Heart left ventricle (tissue), 16 donors: ENCODE data around the gene IGF2. TPM values are rescaled to one million over a fixed set of nuclear protein-coding genes. Genes with fewer than 3 reads are reported as not detected.

Source experiments
- ATAC-seq, 4 donors: fragments of 200-7000 bp; cut with Tn5 transposase; one replicate each; pipeline ENCODE4 v1.9.1; 2020 to 2022; ENCODE audit warnings: moderate library complexity in 4 of 4, mild to moderate bottlenecking in 3 of 4, moderate number of reproducible peaks in 1 of 4
- DNase-seq, 5 donors: peaks; one replicate each; pipeline ENCODE4 v3.0.0-alpha.2; 2020
- H3K27ac ChIP-seq, 12 donors: fragments of 200-600 bp; sonication (generic) in 4 of 12; one replicate each; pipeline versions ENCODE4 v1.5.0 to v1.8.0; 2016 to 2022; ENCODE audit warnings: mild to moderate bottlenecking in 2 of 12
- H3K27me3 ChIP-seq, 9 donors: fragments of 200-600 bp; sonication (generic) in 2 of 9; one replicate each; pipeline versions ENCODE4 v1.5.1 to v1.8.0; 2016 to 2022; ENCODE audit warnings: mild to moderate bottlenecking in 3 of 9
- H3K36me3 ChIP-seq, 9 donors: fragments of 200-600 bp; sonication (generic) in 2 of 9; one replicate each; pipeline versions ENCODE4 v1.5.0 to v1.8.0; 2018 to 2022; ENCODE audit warnings: mild to moderate bottlenecking in 2 of 9
- H3K4me1 ChIP-seq, 12 donors: fragments of 200-600 bp; sonication (generic) in 4 of 12; one replicate each; pipeline versions ENCODE4 v1.5.0 to v1.8.0; 2016 to 2022; ENCODE audit warnings: mild to moderate bottlenecking in 3 of 12
- H3K4me3 ChIP-seq, 12 donors: fragments of 200-600 bp; sonication (generic) in 4 of 12; one replicate each; pipeline versions ENCODE4 v1.5.0 to v1.8.0; 2017 to 2022; ENCODE audit warnings: mild to moderate bottlenecking in 9 of 12, moderate library complexity in 4 of 12
- H3K9me3 ChIP-seq, 12 donors: fragments of 200-600 bp; sonication (generic) in 4 of 12; one replicate each; pipeline versions ENCODE4 v1.5.0 to v1.8.0; 2016 to 2022; ENCODE audit warnings: mild to moderate bottlenecking in 1 of 12
- POLR2A ChIP-seq, 2 donors: fragments of 450-650 bp; IDR thresholded peaks; one replicate each; pipeline ENCODE4 v1.6.1; 2017; ENCODE audit warnings: antibody characterized with exemption in 2 of 2, mild to moderate bottlenecking in 2 of 2, moderate library complexity in 2 of 2
- WGBS, 4 donors: extraction: QIAGEN DNeasy Blood & Tissue Kit in 2 of 4; methylation state at CpG; one replicate each; pipeline versions ENCODE4 v1.1.5 to v1.1.7; 2013 to 2018; 5-methylcytosine and 5-hydroxymethylcytosine counted together
- intact Hi-C, 10 donors: fragments of 100-400 bp; cut with DNase I; formaldehyde crosslinking; loops; one replicate each; pipeline versions ENCODE4 v1.11.1 to v1.14.2; 2022
- polyA plus RNA-seq, 2 donors: library from polyadenylated mRNA; stranded (reverse); fragments of 200-250 nt; gene quantifications; one replicate each; pipeline ENCODE4 v1.2.3, GENCODE V29; 2013
- total RNA-seq, 9 donors: library from RNA; depleted of rRNA in 2 of 9; stranded (reverse); fragments of >200 nt in 2 of 9; fragmentation: NEBNext Ultra II Directional in 3 of 9; extraction: Animal tissue kit (Norgen Biotek cat#: 25700) in 3 of 9; gene quantifications; one replicate each; pipeline versions ENCODE4 v1.1.0 to v1.2.4, GENCODE V29; 2016 to 2023
- TF ChIP-seq, protein P1 (sequence below), 12 donors: fragments of 200-600 bp; sonication (generic) in 4 of 12; IDR thresholded peaks; one replicate each; pipeline versions ENCODE4 v1.5.0 to v1.8.0; 2018 to 2022; ENCODE audit warnings: antibody characterized with exemption in 12 of 12, mild to moderate bottlenecking in 5 of 12
- donor health status: ischemic (EF 13 %, LVEDD 7.1; RV severe dilation, severe dysfunction).
- donor health status: healthy with polysubstance abuse.
- donor health status: DM: no; HTN: yes; CAD: no.
- donor health status: DM: no; HTN: no; CAD: no.
- donor health status: ischemic (EF 25% LVEDD 6.9; RV normal size, moderate dysfunction).
- donor health status: ischemic (EF 25% LVEDD 5.7; RV mildly dilated, moderate dysfunction).
- donor health status: healthy.
- donor health status: DM: yes; HTN: yes; CAD: no.
- donor health status: ischemic (EF 35%, LVEDD 5.7; RV mildly dilated, moderate dysfunction).
- donor health status: nonischemic (EF 11% LVEDD 7.7; RV severe dilation, severe dysfunction).
- donor health status: DM: yes; HTN: yes; CAD: no.
- donor health status: PGD.
- donor health status: ischemic (EF 29% LVEDD 5.4; RV normal size, mild dysfunction).
- donor health status: nonischemic (EF 23%, LVEDD 6.1; RV moderate dilation, normal function).

Gene IGF2
- total and polyA plus RNA-seq, 11 donors = 48.9 to 175 (median 99.3) TPM

DNA sequence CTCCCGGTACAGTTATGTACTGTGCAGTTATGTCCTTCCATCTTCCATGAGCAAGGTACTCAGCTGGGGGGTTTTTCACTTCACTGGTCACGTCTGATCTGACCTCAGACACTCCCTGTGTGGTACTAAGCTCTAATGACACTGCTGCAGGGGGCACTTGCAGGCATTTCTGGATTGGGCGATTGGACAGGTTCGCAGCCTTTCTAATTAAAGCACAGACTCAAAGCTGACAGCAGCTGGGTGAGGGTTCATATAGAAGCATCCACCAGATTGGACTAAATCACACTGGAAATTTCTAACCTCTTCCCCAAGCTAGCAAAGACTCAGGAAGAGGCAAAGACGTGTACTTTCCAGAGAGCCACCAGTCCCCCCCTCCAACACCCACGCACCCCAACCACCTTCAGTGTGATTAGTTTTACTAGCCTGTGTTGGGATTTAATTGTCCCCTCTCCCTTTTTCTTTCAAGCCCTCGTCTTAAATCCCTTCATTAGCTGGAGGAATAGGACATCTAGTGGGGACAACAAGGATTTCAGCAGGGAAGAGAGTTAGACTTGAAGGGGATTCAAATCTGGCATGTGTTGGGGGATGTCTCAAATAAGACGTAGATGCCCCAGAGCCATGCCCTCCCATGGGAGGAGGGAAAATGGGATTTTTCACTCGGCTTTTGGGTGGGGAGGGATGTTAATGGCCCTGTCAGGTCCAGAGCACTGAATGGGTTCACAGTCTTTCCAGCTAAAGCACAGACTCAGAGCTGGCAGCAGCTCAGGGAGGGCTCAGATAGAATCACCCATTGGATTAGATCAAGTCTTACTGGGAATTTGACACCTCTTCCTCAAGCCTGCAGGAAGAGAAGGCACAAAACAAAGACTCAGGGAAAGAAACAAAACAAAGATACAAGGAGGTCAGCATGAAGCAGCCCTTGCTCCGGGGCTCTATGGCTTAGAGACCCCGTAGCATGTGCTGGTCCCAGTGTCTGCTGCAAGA, 11.0 kb upstream of the IGF2 start:
- no peak for DNase-seq
- no peak overlapping the region for H3K27ac ChIP-seq
- H3K9me3 ChIP-seq = no peaks in the 10 kb centered on the region
- peaks cover 0 to 8% (median 5%) of the 10 kb centered on the region in 12 donors for H3K4me1 ChIP-seq
- intact Hi-C loops = loop anchor here in 9 of 10 donors (2.0 to 10.0 kb wide), 10 partner anchors 265 to 498 kb away; partner anchors contain the start of genes TNNI2 (in 2 of the 9) and SYT8 (in 1 of the 9)
- 23 to 29% (median 26%) methylated on average over 11 of the region's 11 CpGs for WGBS, 4 donors
- no peaks in the 10 kb centered on the region for H3K36me3 ChIP-seq
- TF ChIP-seq, protein P1, sequence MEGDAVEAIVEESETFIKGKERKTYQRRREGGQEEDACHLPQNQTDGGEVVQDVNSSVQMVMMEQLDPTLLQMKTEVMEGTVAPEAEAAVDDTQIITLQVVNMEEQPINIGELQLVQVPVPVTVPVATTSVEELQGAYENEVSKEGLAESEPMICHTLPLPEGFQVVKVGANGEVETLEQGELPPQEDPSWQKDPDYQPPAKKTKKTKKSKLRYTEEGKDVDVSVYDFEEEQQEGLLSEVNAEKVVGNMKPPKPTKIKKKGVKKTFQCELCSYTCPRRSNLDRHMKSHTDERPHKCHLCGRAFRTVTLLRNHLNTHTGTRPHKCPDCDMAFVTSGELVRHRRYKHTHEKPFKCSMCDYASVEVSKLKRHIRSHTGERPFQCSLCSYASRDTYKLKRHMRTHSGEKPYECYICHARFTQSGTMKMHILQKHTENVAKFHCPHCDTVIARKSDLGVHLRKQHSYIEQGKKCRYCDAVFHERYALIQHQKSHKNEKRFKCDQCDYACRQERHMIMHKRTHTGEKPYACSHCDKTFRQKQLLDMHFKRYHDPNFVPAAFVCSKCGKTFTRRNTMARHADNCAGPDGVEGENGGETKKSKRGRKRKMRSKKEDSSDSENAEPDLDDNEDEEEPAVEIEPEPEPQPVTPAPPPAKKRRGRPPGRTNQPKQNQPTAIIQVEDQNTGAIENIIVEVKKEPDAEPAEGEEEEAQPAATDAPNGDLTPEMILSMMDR (IDR thresholded peaks at IDR 0.05) = peak; percentile 16 to 59 (median 44)
- TF ChIP-seq POLR2A (IDR thresholded peaks at IDR 0.05) = no peak
- H3K4me3 ChIP-seq = no peak overlapping the region
- peaks cover 16 to 59% (median 40%) of the 10 kb centered on the region in 9 donors for H3K27me3 ChIP-seq
- no peak for ATAC-seq

DNA sequence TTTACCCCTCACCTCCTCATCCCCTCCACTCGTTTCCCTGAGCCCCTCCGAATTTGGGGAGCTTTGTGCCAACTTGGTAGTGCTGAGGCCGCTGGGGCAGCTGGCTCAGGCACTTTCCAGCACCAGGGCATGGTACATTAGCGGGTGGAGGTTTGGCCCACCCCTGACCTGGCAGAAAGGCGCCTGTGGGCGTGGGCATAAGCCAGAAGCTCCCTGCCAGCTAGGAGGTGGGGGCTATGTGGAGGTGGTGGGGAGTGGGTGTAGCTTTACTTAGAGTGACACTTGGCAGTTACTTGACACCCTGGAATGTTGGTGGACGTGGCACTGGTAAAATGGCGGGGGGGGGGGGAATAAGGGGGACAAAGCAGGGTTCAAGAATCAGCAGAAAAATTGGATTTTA, 10.3 kb upstream of the IGF2 start:
- 60 to 87% (median 65%) methylated on average over 8 of the region's 8 CpGs for WGBS, 4 donors
- intact Hi-C loops = loop anchor here in 3 of 10 donors (5.0 to 10.0 kb wide), 2 partner anchors 265 to 307 kb away; no protein-coding TSS in a partner anchor
- H3K27me3 ChIP-seq = peaks cover 21 to 66% (median 47%) of the 10 kb centered on the region in 9 donors

DNA sequence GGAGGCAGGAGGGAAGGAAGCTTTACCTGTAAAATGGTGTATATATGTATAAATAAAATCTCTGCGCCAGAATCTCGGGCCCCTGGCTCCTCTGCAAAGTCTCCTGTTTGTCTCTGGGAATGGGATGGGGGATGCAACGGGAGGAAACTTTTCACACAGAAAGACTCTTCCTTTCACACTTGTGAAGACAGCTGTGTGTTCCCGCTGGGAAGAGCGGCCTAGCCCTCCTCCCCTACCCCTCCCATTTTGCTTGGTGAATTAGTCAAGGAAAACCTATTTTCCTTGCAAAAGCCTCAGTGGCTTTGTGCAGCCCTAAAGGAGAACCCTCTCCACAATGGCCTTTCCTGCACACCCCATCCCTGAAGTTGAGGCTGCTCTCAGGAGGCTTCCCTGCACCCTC, 9.4 kb upstream of the IGF2 start:
- TF ChIP-seq POLR2A (IDR thresholded peaks at IDR 0.05) = no peak
- TF ChIP-seq, protein P1 (IDR thresholded peaks at IDR 0.05) = no peak
- WGBS, 4 donors = 45 to 62% (median 54%) methylated on average over 5 of the region's 5 CpGs
- Histone ChIP-seq H3K27ac (no peak overlapping the region), H3K4me1 (peaks cover 3 to 17% (median 13%) of the 10 kb centered on the region in 12 donors), H3K9me3 (no peaks in the 10 kb centered on the region), H3K36me3 (no peaks in the 10 kb centered on the region), H3K27me3 (peaks cover 28 to 74% (median 55%) of the 10 kb centered on the region in 9 donors), H3K4me3 (no peak overlapping the region)
- ATAC-seq = no peak
- DNase-seq = no peak
- intact Hi-C loops = loop anchor here in 3 of 10 donors (5.0 to 10.0 kb wide), 2 partner anchors 264 to 306 kb away; no protein-coding TSS in a partner anchor

More for the DNA sequence above, 10.3 kb upstream of the IGF2 start:
- H3K4me3 ChIP-seq = no peak overlapping the region
- no peak for ATAC-seq
- no peak for DNase-seq
- H3K27ac ChIP-seq = no peak overlapping the region
- no peaks in the 10 kb centered on the region for H3K36me3 ChIP-seq
- no peak for TF ChIP-seq POLR2A (IDR thresholded peaks at IDR 0.05)
- TF ChIP-seq, protein P1 (IDR thresholded peaks at IDR 0.05) = no peak
- H3K9me3 ChIP-seq = no peaks in the 10 kb centered on the region
- peaks cover 0 to 8% (median 5%) of the 10 kb centered on the region in 12 donors for H3K4me1 ChIP-seq

DNA sequence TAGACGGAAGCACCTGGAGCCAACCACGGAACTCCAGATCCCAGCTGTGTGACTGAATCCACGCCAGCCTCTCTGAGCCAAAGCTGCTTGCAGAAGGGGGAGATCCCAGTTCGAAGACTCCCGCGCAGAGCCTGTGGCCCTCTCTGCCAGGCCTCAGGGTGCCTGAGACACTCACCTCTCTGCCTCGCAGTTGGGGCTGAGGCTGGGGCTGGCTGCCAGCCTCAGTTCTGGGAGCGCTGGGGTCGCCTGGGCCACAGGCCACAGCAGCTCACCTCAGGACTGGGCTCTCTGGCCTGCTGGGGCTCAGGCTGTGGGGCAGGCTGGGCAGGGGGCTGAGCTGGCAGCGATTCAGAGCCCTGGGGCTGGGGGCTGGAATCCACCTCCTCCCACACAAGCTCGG, 8.2 kb upstream of the IGF2 start:
- WGBS, 4 donors = 46 to 58% (median 52%) methylated on average over 10 to 11 of the region's 11 CpGs
- Histone ChIP-seq H3K4me1 (peaks cover 3 to 20% (median 13%) of the 10 kb centered on the region in 12 donors), H3K36me3 (no peaks in the 10 kb centered on the region), H3K9me3 (no peaks in the 10 kb centered on the region), H3K27me3 (peaks cover 30 to 86% (median 67%) of the 10 kb centered on the region in 9 donors), H3K27ac (no peak overlapping the region), H3K4me3 (no peak overlapping the region)
- intact Hi-C loops = loop anchor here in 3 of 10 donors (5.0 to 10.0 kb wide), 2 partner anchors 263 to 305 kb away; no protein-coding TSS in a partner anchor
- TF ChIP-seq, protein P1 (IDR thresholded peaks at IDR 0.05) = no peak
- no peak for TF ChIP-seq POLR2A (IDR thresholded peaks at IDR 0.05)
- no peak for DNase-seq
- no peak for ATAC-seq
